HEK293 (cell line): ENCODE measurements around the gene CA10.
A peak's percentile ranks its signal among the peaks of the same experiment; 100 is the strongest.

Source experiments
- CTCF ChIA-PET: fragments of 350-600 bp; formaldehyde crosslinking; extraction: SDS; loops from one replicate; lab custom pipeline; 2021; ENCODE audit warnings: antibody characterized with exemption; lab: Yijun Ruan, JAX
- POLR2A ChIA-PET: fragments of 300-600 bp; formaldehyde crosslinking; extraction: SDS; loops from one replicate; lab custom pipeline; 2020; ENCODE audit warnings: antibody characterized with exemption, inconsistent platforms; lab: Yijun Ruan, JAX
- H3K27ac ChIP-seq: fragments of 200-500 bp; sonication (Bioruptor generic); 2 replicates; pipeline ENCODE4 v1.5.1; 2014; ENCODE audit warnings: low read depth, low read length, control low read depth, inconsistent platforms; ENCODE audit errors: extremely low read depth
- H3K36me3 ChIP-seq, 2 experiments: fragments of 200-500 bp in 1 of 2; sonication (Bioruptor generic) in 1 of 2; 1 replicate in 1 of 2; 2 replicates in 1 of 2; pipeline ENCODE4 v1.5.1; 2014 to 2017; ENCODE audit warnings: inconsistent platforms in 2 of 2, low read length in 2 of 2; ENCODE audit not compliant: control insufficient read depth in 2 of 2, insufficient read depth in 1 of 2
- H3K4me1 ChIP-seq: fragments of 200-500 bp; sonication (Bioruptor generic); 2 replicates; pipeline ENCODE4 v1.5.1; 2014; ENCODE audit warnings: mild to moderate bottlenecking, low read length, inconsistent platforms; ENCODE audit not compliant: control insufficient read depth, insufficient read depth
- H3K4me3 ChIP-seq: 2 replicates; pipeline ENCODE4 v1.5.1; 2011; ENCODE audit warnings: low read depth, mild to moderate bottlenecking, control low read depth, low read length, moderate library complexity
- H3K9me3 ChIP-seq: fragments of 200-500 bp; sonication (Bioruptor generic); 2 replicates; pipeline ENCODE4 v1.5.1; 2014; ENCODE audit warnings: low read depth, low read length, inconsistent platforms; ENCODE audit not compliant: control insufficient read depth, insufficient read depth
- BCL11A ChIP-seq: fragments of 450-650 bp; formaldehyde crosslinking; IDR thresholded peaks from 2 replicates; pipeline ENCODE4 v1.5.1; 2016; ENCODE audit warnings: low read depth, missing biosample characterization, missing genetic modification characterization
- CTCF ChIP-seq: fragments of 450-650 bp; formaldehyde crosslinking; IDR thresholded peaks from 2 replicates; pipeline ENCODE4 v1.5.1; 2016; ENCODE audit warnings: missing biosample characterization, missing genetic modification characterization
- ELK4 ChIP-seq: IDR thresholded peaks from 2 replicates; pipeline ENCODE4 v1.6.1; 2011; ENCODE audit warnings: mild to moderate bottlenecking, low read depth, low read length, borderline replicate concordance
- GLIS2 ChIP-seq: fragments of 450-650 bp; formaldehyde crosslinking; IDR thresholded peaks from 2 replicates; pipeline ENCODE4 v1.5.1; 2016; ENCODE audit warnings: missing biosample characterization, missing genetic modification characterization
- PRDM2 ChIP-seq: fragments of 450-650 bp; formaldehyde crosslinking; IDR thresholded peaks from 2 replicates; pipeline ENCODE4 v1.5.1; 2016; ENCODE audit warnings: missing biosample characterization, missing genetic modification characterization, borderline replicate concordance
- RBAK ChIP-seq: fragments of 450-650 bp; formaldehyde crosslinking; IDR thresholded peaks from 2 replicates; pipeline ENCODE4 v1.5.1; 2016; ENCODE audit warnings: missing biosample characterization, missing genetic modification characterization
- SALL2 ChIP-seq: fragments of 450-650 bp; formaldehyde crosslinking; IDR thresholded peaks from 2 replicates; pipeline ENCODE4 v1.5.0; 2017; ENCODE audit warnings: missing biosample characterization, mild to moderate bottlenecking, missing genetic modification characterization, borderline replicate concordance
- TCF7L2 ChIP-seq: IDR thresholded peaks from 2 replicates; pipeline ENCODE4 v1.6.1; 2011; ENCODE audit warnings: low read depth, mild to moderate bottlenecking, inconsistent platforms, low read length, moderate library complexity, borderline replicate concordance
- ZBTB1 ChIP-seq: fragments of 450-650 bp; formaldehyde crosslinking; IDR thresholded peaks from 2 replicates; pipeline ENCODE4 v1.5.1; 2016; ENCODE audit warnings: missing biosample characterization, missing genetic modification characterization
- ZBTB21 ChIP-seq: fragments of 450-650 bp; formaldehyde crosslinking; IDR thresholded peaks from 2 replicates; pipeline ENCODE4 v1.5.1; 2017; ENCODE audit warnings: missing biosample characterization, missing genetic modification characterization
- ZNF121 ChIP-seq: fragments of 450-650 bp; formaldehyde crosslinking; IDR thresholded peaks from 2 replicates; pipeline ENCODE4 v1.5.1; 2016; ENCODE audit warnings: missing biosample characterization, missing genetic modification characterization
- ZNF211 ChIP-seq: fragments of 450-650 bp; formaldehyde crosslinking; IDR thresholded peaks from 2 replicates; pipeline ENCODE4 v1.5.1; 2016; ENCODE audit warnings: low read depth, missing biosample characterization, missing genetic modification characterization
- ZNF341 ChIP-seq: fragments of 450-650 bp; formaldehyde crosslinking; IDR thresholded peaks from 2 replicates; pipeline ENCODE4; 2016; ENCODE audit warnings: low read depth, missing biosample characterization, missing genetic modification characterization
- ZNF354C ChIP-seq: fragments of 450-650 bp; formaldehyde crosslinking; IDR thresholded peaks from 2 replicates; pipeline ENCODE4 v1.5.1; 2016; ENCODE audit warnings: missing biosample characterization, missing genetic modification characterization, low read depth, borderline replicate concordance
- ZNF48 ChIP-seq: fragments of 450-650 bp; formaldehyde crosslinking; IDR thresholded peaks from 2 replicates; pipeline ENCODE4 v1.5.1; 2016; ENCODE audit warnings: missing biosample characterization, missing genetic modification characterization
- ZNF513 ChIP-seq: fragments of 450-650 bp; IDR thresholded peaks from 2 replicates; pipeline ENCODE4 v1.5.1; 2018; ENCODE audit warnings: missing biosample characterization, missing genetic modification characterization
- ZNF514 ChIP-seq: fragments of 450-650 bp; formaldehyde crosslinking; IDR thresholded peaks from 2 replicates; pipeline ENCODE4 v1.5.1; 2016; ENCODE audit warnings: missing biosample characterization, missing genetic modification characterization
- ZNF530 ChIP-seq: fragments of 450-650 bp; formaldehyde crosslinking; IDR thresholded peaks from 2 replicates; pipeline ENCODE4 v1.5.1; 2016; ENCODE audit warnings: low read depth, missing biosample characterization, missing genetic modification characterization
- ZNF600 ChIP-seq: fragments of 450-650 bp; formaldehyde crosslinking; IDR thresholded peaks from 2 replicates; pipeline ENCODE4 v1.5.1; 2016; ENCODE audit warnings: missing biosample characterization, missing genetic modification characterization
- ZNF610 ChIP-seq: fragments of 450-650 bp; formaldehyde crosslinking; IDR thresholded peaks from 2 replicates; pipeline ENCODE4 v1.5.1; 2016; ENCODE audit warnings: missing biosample characterization, missing genetic modification characterization, borderline replicate concordance
- ZNF629 ChIP-seq: fragments of 450-650 bp; formaldehyde crosslinking; IDR thresholded peaks from 2 replicates; pipeline ENCODE4 v1.5.1; 2017; ENCODE audit warnings: missing biosample characterization, missing genetic modification characterization
- ZNF639 ChIP-seq: fragments of 450-650 bp; formaldehyde crosslinking; IDR thresholded peaks from 2 replicates; pipeline ENCODE4 v1.5.1; 2016; ENCODE audit warnings: missing biosample characterization, missing genetic modification characterization
- ZNF654 ChIP-seq: fragments of 450-650 bp; formaldehyde crosslinking; IDR thresholded peaks from 2 replicates; pipeline ENCODE4 v1.5.1; 2016; ENCODE audit warnings: low read depth, missing biosample characterization, missing genetic modification characterization
- ZNF660 ChIP-seq: fragments of 450-650 bp; IDR thresholded peaks from 2 replicates; pipeline ENCODE4 v1.5.1; 2018; ENCODE audit warnings: missing biosample characterization, mild to moderate bottlenecking, missing genetic modification characterization
- ZNF701 ChIP-seq: fragments of 450-650 bp; formaldehyde crosslinking; IDR thresholded peaks from 2 replicates; pipeline ENCODE4 v1.5.1; 2016; ENCODE audit warnings: missing biosample characterization, missing genetic modification characterization
- ZNF777 ChIP-seq: fragments of 450-650 bp; formaldehyde crosslinking; IDR thresholded peaks from 2 replicates; pipeline ENCODE4 v1.5.1; 2017; ENCODE audit warnings: missing biosample characterization, missing genetic modification characterization, borderline replicate concordance
- ZNF843 ChIP-seq: fragments of 450-650 bp; formaldehyde crosslinking; IDR thresholded peaks from 2 replicates; pipeline ENCODE4 v1.5.1; 2016; ENCODE audit warnings: missing biosample characterization, missing genetic modification characterization
- ZSCAN23 ChIP-seq: fragments of 450-650 bp; formaldehyde crosslinking; IDR thresholded peaks from 2 replicates; pipeline ENCODE4 v1.5.1; 2016; ENCODE audit warnings: missing biosample characterization, missing genetic modification characterization

Gene CA10

GRCh38 chr17:51764387-51764971 lies 394.0 kb downstream of the CA10 start:
- Histone ChIP-seq H3K4me1 (no peaks in the 10 kb centered on the region), H3K27ac (no peak overlapping the region), H3K4me3 (no peak overlapping the region), H3K9me3 (no peaks in the 10 kb centered on the region), H3K36me3 (no peaks in the 10 kb centered on the region)
- CTCF ChIA-PET: interaction anchor here (0.6 to 5.4 kb wide), 48 partner anchors 9 to 976 kb away, joined by 3 to 73 read pairs (median 4); no protein-coding TSS in a partner anchor
- POLR2A ChIA-PET: no interaction called here
- peak; percentile 88 for TF ChIP-seq ZNF654
- no peak for TF ChIP-seq ZNF121 (tag by site-specific recombination)
- no peak for TF ChIP-seq ZNF530
- TF ChIP-seq ZNF610 (tag by site-specific recombination): no peak
- TF ChIP-seq TCF7L2: no peak
- TF ChIP-seq ZNF777 (tag by site-specific recombination): no peak
- TF ChIP-seq ZNF341 (tag by site-specific recombination): no peak
- no peak for TF ChIP-seq ZSCAN23 (tag by site-specific recombination)
- TF ChIP-seq GLIS2: no peak
- no peak for TF ChIP-seq ZBTB1
- TF ChIP-seq RBAK (tag by site-specific recombination): no peak
- TF ChIP-seq SALL2 (tag by site-specific recombination): no peak
- TF ChIP-seq CTCF (tag by site-specific recombination): peak; percentile 83
- no peak for TF ChIP-seq ZNF514
- TF ChIP-seq ZNF48: no peak
- TF ChIP-seq BCL11A (tag by site-specific recombination): no peak
- TF ChIP-seq PRDM2 (tag by site-specific recombination): no peak
- no peak for TF ChIP-seq ZNF354C (tag by site-specific recombination)
- no peak for TF ChIP-seq ZBTB21 (tag by site-specific recombination)
- no peak for TF ChIP-seq ZNF639
- TF ChIP-seq ELK4: no peak
- no peak for TF ChIP-seq ZNF600 (tag by site-specific recombination)
- no peak for TF ChIP-seq ZNF513 (tag by site-specific recombination)
- no peak for TF ChIP-seq ZNF211 (tag by site-specific recombination)
- no peak for TF ChIP-seq ZNF701 (tag by site-specific recombination)
- no peak for TF ChIP-seq ZNF843 (tag by site-specific recombination)
- no peak for TF ChIP-seq ZNF629
- TF ChIP-seq ZNF660 (tag by site-specific recombination): peak; percentile 16; the same call in 1 of the 2 replicates
